Peyer's patch (tissue), 4 donors: Measurements from ENCODE around the gene IL17REL.

ENCODE experiments used
- CTCF ChIP-seq, 6 experiments: fragments of 450-650 bp in 4 of 6; fragments of 200-600 bp in 2 of 6; sonication (generic) in 1 of 6; IDR thresholded peaks; one replicate each; pipeline ENCODE4 v1.5.1; 2017 to 2019; ENCODE audit warnings: antibody characterized with exemption in 6 of 6, mild to moderate bottlenecking in 3 of 6, moderate library complexity in 1 of 6
- POLR2A ChIP-seq, 2 donors: fragments of 450-650 bp; IDR thresholded peaks; one replicate each; pipeline ENCODE4 v1.5.1; 2017; ENCODE audit warnings: antibody characterized with exemption in 2 of 2, mild to moderate bottlenecking in 2 of 2, moderate library complexity in 2 of 2

- TF ChIP-seq POLR2A (IDR thresholded peaks at IDR 0.05) (no peak), CTCF (IDR thresholded peaks at IDR 0.05) (no peak)
Observed at GRCh38 chr22:49947296-49947622, 65.3 kb downstream of the IL17REL start.
